ENCODE data around the gene C7orf57.
"Not testable (repeated sequence)": the region's sequence is repeated elsewhere in the genome, so short reads cannot be mapped to it uniquely, and the experiment has no call there.

The C7orf57 gene

GRCh38 chr7:48035301-48035966 is at the start of gene C7orf57:
Gene C7orf57, plus strand, starts transcription at chr7:48035543. Its CDS starts 766 bp downstream, at chr7:48036309.
- FAIRE-seq (no peak), DNase-seq (ENCODE audit: insufficient read length, low spot score) (peak; percentile 86)
- TF ChIP-seq, protein P1, sequence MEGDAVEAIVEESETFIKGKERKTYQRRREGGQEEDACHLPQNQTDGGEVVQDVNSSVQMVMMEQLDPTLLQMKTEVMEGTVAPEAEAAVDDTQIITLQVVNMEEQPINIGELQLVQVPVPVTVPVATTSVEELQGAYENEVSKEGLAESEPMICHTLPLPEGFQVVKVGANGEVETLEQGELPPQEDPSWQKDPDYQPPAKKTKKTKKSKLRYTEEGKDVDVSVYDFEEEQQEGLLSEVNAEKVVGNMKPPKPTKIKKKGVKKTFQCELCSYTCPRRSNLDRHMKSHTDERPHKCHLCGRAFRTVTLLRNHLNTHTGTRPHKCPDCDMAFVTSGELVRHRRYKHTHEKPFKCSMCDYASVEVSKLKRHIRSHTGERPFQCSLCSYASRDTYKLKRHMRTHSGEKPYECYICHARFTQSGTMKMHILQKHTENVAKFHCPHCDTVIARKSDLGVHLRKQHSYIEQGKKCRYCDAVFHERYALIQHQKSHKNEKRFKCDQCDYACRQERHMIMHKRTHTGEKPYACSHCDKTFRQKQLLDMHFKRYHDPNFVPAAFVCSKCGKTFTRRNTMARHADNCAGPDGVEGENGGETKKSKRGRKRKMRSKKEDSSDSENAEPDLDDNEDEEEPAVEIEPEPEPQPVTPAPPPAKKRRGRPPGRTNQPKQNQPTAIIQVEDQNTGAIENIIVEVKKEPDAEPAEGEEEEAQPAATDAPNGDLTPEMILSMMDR (IDR thresholded peaks at IDR 0.05; ENCODE audit: insufficient read depth, missing control alignments) = no peak

- TF ChIP-seq, protein P1 (IDR thresholded peaks at IDR 0.05; ENCODE audit: insufficient read depth, missing control alignments) = no peak
- FAIRE-seq (no peak), DNase-seq (ENCODE audit: insufficient read length, low spot score) (no peak)
Measured at GRCh38 chr7:47988496-47989386, 46.6 kb upstream of the C7orf57 start.

DNA sequence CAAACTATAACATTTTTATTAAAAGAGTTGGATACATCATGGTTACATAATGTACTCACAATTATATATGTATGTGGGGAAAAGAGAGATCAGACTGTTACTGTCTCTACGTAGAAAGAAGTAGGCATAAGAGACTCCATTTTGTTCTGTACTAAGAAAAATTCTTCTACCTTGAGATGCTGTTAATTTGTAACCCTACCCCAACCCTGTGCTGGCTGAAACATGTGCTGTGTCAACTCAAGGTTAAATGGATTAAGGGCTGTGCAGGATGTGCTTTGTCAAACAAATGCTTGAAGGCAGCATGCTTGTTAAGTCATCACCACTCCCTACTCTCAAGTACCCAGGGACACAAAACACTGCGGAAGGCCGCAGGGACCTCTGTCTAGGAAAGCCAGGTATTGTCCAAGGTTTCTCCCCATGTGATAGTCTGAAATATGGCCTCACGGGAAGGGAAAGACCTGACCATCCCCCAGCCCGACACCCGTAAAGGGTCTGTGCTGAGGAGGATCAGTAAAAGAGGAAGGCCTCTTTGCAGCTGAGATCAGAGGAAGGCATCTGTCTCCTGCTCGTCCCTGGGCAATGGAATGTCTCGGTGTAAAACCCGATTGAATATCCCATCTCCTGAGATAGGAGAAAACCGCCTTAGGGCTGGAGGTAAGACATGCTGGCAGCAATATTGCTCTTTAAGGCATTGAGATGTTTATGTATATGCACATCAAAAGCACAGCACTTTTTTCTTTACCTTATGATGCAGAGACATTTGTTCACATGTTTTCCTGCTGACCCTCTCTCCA is 45.5 kb upstream of the C7orf57 start:
- not testable (repeated sequence) for FAIRE-seq; DNase-seq (ENCODE audit: insufficient read length, low spot score)

DNA sequence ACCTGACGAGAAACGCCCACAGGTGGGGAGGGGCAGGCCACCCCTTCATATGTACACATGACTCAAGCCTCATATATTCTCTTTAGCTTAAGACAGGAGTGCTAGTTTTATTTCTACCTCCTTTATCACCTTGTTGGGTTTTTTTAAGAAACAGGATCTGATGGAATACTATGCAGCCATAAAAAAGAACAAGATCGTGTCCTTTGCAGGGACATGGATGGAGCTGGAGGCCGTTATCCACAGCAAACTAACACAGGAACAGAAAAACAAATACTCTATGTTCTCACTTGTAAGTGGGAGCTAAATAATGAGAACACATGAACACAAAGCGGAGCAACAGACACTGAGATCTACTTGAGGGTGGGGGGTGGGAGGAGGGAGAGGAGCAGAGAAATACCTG is 44.8 kb upstream of the C7orf57 start:
- DNase-seq (ENCODE audit: insufficient read length, low spot score) (no peak), FAIRE-seq (no peak)
- TF ChIP-seq, protein P1 (IDR thresholded peaks at IDR 0.05; ENCODE audit: insufficient read depth, missing control alignments) = no peak

DNA sequence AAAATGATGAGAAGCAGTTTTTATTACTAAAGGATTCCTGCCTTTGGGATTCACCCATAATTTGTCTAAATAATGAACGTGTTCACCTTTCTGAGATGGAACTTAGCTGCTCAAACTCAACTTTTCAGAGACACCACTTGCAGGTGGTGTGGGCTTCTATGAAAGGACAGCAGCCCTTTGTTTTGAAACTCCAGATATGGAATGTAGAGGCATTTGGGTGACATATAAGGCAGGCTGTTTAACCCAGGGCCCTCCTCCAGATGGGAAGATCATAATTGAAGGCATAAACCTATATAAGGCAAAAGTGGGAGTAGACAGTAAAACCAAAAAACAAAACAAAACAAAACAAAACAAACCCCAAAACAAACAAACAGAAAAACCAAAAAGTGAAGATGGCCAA is 44.1 kb upstream of the C7orf57 start:
- FAIRE-seq (no peak), DNase-seq (ENCODE audit: insufficient read length, low spot score) (no peak)
- TF ChIP-seq, protein P1 (IDR thresholded peaks at IDR 0.05; ENCODE audit: insufficient read depth, missing control alignments) = no peak

DNA sequence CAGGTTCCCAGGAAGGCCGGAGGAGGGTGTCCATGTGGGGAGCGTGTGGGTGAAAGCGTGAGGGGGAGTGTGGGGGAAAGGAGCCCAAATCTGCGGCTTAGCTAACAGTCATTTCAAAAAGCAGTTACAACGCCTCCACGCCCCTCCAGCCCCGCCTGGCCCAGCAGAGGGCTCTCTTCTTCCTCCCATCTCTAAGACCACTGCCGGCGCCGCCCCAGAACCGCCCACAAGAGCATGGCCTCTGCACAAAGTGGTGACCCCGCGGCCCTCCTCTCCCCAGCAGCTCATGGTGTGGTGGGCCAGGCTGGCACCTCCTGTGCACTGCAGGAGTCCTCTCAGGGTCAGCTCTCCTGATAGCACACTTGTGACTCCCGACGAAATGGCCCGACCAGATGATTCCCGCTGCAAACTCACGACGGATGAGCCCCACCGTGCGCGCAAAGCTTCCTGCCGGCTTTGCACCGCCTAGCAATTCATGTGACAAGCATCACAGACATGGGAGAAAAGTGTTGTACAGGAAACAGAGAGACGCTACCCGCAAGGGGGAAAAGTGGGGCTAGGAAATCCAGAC is 43.5 kb upstream of the C7orf57 start:
- TF ChIP-seq, protein P1 (IDR thresholded peaks at IDR 0.05; ENCODE audit: insufficient read depth, missing control alignments) = peak; percentile 45
- no peak for DNase-seq (ENCODE audit: insufficient read length, low spot score)
- FAIRE-seq = no peak

DNA sequence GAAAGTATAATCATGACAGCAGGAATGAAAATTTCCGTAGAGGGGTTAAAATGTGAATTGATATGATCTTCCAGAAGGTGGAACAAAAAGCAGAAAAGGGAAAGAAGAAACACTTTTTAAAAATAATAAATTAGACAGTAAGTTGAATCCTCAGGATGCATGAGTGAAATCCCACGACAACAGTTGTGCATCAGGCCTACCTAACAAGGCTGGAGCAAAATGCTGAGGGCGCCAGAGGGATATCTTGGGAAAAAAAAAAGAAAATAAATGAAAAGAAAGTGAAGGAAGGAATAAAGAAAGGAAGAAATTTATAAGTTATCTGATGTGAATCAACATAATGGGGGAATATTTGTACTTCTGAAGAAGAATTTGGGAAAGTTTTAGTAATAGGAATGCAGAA is 42.9 kb upstream of the C7orf57 start:
- FAIRE-seq (no peak), DNase-seq (ENCODE audit: insufficient read length, low spot score) (no peak)
- TF ChIP-seq, protein P1 (IDR thresholded peaks at IDR 0.05; ENCODE audit: insufficient read depth, missing control alignments) = no peak
